GM04504 (cell line): ENCODE data around the gene PCDH9.

ENCODE experiments used
- DNase-seq: peaks from one replicate; pipeline ENCODE4 v3.0.0-alpha.2; 2012; ENCODE audit warnings: low read depth

PCDH9 gene

GRCh38 chr13:67161176-67161575 lies 69.0 kb downstream of the PCDH9 start:
- DNase-seq, result no peak

- no peak for DNase-seq
Observed at GRCh38 chr13:67158903-67159302, 71.2 kb downstream of the PCDH9 start.

DNA sequence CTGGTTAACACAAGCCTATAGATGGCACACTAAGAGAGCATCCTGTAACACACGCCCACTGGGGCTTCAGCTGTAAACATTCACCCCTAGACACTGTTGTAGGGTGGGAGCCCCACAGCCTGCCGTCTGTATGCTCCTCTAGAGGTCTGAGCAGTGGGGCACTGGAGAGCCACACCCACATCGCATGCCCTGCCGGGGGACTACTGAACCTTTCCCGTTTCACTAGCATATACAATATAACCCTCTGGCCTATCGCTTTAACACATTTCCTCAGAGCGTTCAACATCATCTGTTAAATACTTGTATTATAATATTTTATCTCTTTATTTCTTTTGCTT lies 73.4 kb downstream of the PCDH9 start:
- no peak for DNase-seq

DNA sequence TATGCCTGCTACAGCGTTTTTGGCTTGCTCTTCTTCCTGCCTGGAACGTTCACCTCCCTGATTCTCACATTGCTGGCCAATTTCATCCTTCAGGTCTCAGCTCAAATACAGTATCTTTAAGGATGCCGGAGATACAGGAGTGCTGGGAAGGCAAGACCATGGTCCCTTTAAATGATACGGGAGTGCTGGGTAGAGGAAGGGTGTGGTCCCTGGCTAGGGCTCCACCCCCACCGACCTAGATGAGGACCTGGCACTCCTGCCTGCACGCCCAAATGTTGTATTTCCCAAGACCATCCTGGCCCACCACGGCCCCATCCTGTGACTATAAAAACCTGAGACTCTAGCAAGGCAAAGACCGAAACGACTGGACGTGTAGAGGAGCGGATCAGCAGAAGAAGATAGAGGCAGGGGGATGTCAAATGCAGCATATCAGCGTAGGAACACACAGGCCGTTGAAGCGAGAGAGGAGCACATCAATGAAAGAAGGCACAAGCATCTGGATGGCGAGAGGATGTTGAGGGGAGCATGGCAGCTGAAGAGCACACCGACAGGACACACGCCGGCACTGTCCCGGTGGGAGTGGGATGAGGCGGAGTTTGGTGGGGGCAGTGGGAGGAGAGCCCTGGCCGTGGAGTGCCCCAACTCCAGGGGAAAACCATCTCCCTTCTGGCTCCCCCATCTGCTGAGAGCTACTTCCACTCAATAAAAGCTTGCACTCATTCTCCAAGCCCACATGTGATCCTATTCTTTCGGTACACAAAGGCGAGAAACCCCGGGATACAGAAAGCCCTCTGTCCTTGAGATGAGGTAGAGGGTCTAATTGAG lies 74.0 kb downstream of the PCDH9 start:
- no peak for DNase-seq

- DNase-seq, result no peak
Observed at GRCh38 chr13:67152085-67152484, 78.1 kb downstream of the PCDH9 start.

- DNase-seq, result no peak
Observed at GRCh38 chr13:67151652-67152051, 78.5 kb downstream of the PCDH9 start.

DNA sequence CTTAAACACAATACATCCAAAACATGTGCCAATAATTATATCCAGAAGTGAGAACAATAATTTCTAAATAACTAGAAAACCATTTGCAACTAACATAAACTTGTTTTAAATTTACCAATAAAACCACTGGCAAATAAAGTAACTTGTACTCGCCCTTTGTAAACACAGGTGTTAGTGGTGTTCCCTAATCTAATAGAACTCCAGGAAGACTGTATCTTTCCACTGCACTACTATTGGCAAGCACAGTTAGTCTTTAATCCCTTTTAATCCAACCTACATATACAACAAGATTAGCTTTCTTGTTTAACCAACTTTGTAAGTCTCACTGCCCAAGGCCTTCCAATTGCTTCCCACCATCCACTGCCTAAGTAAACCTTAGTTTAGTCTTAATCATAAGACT lies 79.5 kb downstream of the PCDH9 start:
- no peak for DNase-seq

DNA sequence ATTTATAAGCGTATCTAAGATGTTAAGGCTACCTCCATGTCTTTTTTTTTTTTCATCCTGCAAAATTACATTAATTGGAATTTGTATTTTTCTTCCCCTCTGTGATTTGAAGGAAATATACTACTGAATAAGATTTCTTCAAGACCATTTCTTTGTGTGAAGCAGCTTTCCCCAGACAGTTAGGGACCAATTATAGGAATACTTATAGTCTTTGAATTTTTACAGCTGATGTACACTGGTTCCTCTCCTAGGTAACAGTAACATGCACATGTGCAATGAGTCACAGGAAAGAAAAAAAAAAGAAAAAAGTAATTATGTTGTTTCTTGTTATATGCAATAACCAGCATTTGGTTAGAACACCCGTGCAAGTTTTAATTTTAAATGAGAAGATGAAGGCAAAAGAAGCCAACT lies 82.0 kb downstream of the PCDH9 start:
- DNase-seq, result peak; percentile 10

- DNase-seq, result peak; percentile 12
Observed at GRCh38 chr13:67147342-67148133, 82.6 kb downstream of the PCDH9 start.

DNA sequence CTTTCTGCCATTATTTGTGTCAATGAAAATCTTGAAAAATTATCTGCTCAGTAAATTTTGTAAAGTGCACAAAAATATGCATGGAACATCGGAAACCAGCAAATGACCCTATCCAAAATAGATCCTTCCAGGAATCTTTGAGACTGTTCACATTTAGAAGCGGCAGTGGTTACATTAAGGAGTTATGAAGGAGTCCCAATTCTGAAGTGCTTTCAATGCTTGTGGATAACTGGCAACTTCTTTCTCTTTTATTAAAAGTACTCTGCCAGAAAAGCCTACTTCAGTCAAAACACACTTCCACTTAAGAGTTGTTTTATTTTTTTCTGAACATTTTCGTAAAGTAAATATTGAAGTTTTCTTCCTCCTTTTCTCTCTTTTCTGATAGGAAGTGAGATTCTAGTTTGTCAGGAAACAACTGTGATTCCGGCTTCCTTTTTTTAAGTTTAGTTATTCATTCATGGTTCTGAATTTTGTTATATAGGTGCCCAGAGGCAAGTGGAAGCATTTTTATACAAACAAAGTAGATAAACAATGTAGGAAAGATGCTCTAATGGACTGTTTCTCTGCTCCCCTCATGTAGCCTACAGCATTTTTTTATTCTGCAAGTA lies 83.5 kb downstream of the PCDH9 start:
- no peak for DNase-seq

DNA sequence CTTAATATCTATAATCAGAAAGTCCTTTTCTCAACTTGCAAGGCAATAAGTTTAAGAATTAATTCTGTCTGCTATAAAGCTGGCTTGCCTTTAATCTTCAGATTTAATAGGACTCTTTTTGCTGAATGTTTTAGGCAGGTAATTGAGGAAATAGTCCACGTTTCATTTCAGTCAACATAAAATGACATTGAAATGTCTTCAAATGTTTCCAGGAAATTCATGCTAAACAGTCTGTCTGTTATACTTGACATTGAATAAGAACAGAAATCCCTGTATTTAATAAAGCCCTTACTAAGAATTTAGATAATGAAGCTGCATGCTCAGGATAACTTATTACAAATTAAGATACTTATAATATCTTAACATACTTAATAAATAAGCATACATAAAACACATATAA lies 84.2 kb downstream of the PCDH9 start:
- no peak for DNase-seq

DNA sequence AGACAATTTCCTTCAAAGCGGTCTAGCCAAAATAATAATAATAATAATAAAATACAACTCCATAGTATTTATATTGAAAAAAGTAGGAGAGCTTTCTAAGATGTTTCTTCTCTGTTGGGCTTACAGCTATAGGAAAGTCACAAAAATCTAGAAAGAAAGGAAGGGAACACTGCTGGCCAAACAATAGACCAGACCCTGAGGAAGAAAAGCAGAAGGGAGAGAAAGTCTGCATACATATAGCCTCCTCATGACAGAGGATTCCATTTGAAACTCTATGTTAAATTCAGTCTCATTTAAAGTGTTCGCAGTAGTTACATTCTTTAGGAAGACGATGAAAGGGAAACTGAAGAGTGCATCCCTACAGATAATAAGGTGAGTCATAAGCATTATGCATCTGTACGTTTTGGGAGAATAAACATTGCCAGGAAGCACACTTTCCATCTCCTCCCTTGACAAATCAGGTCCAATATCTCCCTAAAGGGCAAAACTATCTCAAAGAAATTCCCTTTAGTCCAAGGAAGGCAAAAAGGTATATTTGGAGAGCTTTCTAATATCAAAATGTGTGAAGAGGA lies 86.5 kb downstream of the PCDH9 start:
- DNase-seq, result no peak

DNA sequence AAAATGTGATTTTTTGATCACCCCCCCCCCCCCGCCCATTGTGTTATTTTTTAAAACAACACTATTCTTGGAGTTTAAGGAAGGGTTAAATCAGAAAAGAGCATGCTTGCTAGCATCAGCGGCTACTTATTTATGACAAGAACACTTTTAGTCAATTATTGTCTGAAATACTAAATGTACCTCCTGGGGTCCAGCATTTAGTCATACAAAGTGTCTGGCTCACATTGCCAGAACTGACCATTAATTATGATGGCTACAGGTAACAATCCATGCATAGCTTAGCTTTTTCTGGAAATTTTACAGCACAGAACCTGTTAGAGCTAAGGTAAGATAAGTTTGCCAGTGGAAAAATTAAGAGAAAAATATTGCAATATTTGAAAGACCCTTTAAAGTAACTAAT lies 90.1 kb downstream of the PCDH9 start:
- DNase-seq, result no peak

DNA sequence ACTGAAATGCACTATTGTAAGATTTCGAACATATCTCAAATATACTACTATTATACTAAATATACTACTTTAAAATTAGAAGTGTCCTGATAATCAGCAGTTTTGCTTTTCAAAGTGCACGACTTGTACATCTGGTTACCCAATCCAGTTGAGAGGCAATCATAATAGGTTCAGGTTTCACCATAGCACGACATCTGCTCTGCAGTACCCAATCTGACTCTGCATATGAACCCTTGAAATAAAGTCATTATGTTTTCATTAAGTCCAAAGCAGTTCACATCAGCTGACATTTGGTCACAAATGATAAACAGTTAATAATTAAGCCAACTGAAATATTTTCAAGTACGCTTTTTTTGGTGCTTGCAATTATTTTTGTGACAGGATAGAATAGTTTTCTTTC lies 90.6 kb downstream of the PCDH9 start:
- no peak for DNase-seq

DNA sequence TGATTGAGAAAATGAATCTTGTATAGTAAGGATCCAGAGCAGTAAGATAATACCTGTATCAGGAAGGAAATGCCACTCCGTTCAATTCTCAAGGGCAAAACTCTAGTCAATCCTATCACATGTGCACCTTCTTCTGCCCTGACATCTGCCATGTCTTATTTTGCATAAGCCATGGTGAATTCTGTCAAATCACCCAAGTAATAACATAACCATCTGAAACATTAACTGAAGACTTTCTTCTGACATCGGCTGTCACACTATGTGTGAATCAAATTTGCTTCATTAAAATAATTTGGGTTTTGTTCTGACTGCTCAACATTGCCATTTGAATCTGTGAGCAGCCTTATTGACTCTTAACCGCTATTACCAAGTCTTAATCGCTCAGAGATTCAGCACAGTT lies 91.2 kb downstream of the PCDH9 start:
- DNase-seq, result no peak

DNA sequence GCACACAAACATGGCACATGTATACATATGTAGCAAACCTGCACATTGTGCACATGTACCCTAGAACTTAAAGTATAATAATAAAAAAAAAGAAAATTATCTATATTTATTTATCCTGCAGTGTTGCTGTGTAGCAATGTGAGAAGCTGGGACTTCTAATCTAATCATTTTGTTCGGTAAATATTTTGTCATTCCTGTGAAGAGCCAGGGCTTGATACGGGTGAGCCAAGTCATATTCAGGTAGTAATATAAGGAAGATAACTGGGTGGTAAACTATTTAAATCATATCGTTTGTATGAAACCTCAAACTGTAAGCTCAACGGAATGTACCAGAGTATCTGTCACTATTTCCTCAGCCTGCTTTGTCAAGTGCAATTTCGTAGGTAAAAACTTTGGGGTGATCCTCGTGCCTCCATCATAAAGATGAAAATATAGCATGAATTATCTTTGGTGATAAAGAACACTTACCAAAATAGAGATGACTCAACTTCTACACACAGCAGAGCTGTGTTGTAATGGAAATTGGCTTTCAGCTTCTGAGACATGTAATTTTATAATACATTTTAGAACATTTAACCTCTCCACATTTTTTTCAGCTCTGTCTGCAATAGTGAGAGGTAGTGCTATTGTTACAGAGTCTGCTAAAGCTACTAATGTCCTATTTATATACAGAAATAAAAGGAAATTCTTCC lies 92.9 kb downstream of the PCDH9 start:
- no peak for DNase-seq

DNA sequence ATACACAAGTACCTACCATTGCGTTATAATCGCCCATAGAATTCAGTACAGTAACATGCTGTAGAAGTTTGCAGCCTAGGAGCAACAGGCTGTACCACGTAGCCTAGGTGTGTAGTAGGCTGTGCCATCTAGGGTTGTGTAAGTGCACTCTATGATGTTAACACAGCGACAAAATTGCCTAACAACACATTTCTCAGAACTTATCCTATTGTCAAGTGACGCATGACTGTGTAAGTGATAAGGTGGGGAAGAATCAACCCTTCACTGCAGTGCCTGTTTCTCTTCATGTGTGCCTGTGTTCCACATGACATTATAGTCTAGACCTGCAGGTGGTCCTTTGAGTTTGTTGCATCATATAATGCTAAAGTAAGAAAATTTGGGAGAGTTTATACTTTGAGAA lies 94.0 kb downstream of the PCDH9 start:
- DNase-seq, result no peak

DNA sequence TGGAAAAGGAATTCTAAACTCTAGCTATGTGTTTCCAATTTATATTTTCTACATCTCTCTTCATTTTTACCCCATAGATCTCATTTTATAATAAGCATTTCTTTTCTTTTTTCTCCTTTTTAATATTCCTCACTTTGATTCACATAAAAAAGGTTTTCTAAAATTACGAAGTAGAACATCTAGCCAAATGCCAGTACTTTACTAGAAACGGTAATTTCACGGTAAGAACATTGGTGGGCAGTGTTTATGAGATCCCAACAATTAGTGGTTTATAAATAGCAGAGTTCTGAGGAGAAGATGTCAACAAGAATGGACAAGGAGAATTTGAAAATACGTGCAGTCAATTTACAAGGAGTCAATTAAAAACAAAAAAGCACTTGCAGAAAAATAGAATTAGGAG lies 94.8 kb downstream of the PCDH9 start:
- DNase-seq, result no peak

DNA sequence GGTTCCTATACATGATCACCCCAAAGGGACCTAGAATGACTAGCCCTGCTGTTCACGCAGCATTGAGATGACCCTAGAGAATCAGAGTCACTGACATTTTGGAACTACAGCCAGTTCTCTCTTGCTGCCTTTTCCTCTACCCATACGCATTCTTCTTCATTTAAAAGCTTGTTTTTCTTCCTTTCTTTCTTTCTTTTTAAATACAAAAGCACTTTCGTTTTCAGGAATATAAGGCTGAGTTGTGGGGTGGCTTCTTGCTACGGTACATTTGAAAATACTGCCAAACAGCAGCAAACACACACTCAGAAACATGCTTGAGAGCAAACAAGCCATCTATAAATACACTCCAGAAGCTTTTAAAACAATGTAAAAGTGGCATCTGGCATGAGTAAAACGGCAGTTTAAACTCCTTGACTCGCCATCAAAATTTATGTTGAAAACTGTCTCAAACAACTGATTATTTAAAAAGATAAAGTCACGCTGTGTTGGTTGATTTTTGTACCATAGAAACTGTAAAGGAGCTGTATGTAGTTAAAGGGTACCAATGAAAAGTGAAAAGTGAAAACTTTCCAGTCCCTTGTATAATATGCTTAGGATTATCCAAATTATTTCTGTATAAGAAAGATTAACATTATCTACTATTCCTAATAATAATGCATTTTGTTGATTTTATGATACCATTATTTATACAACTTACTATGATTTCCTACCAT lies 95.6 kb downstream of the PCDH9 start:
- DNase-seq, result no peak

- DNase-seq, result no peak
Observed at GRCh38 chr13:67133476-67133875, 96.7 kb downstream of the PCDH9 start.

GRCh38 chr13:67131393-67131792 lies 98.7 kb downstream of the PCDH9 start:
- no peak for DNase-seq

DNA sequence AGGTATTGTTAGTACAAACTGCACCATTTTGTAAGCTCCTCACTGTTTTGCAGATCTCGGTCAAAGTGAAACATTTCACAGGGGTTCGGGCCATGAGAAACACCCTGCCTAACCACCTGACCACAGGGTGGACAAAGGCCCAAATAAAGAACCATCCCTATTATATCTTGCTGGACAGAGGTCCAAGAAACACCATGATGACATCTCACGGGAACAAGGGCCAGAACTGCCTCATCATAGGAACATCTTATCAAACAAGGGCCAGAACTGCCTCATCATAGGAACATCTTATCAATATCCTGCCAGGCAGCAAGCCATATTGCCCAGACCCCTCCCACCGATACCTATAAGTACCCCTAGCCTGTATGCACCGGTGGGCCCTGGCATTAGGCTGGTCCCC lies 99.7 kb downstream of the PCDH9 start:
- DNase-seq, result no peak
